ENCODE measurements around the gene DNAJC13. TPM values are rescaled to one million over a fixed set of nuclear protein-coding genes. Genes with fewer than 3 reads are reported as not detected.

DNAJC13 gene
- total and polyA plus RNA-seq, 2 experiments from 2014 or later, result 17.8 to 51.1 TPM

- Histone ChIP-seq H3K9me3 (ENCODE audit: low read depth) (no peaks in the 10 kb centered on the region), H3K4me1 (ENCODE audit: insufficient read depth) (peaks cover 14% of the 10 kb centered on the region), H3K4me2 (ENCODE audit: unreplicated experiment) (no peak overlapping the region), H3K27ac (no peak overlapping the region), H3K36me3 (ENCODE audit: low read depth) (peaks cover 3% of the 10 kb centered on the region; the same call in 1 of the 2 replicates), H3K4me3 (no peak overlapping the region), H3F3A (ENCODE audit: insufficient read depth) (peaks cover 10% of the 10 kb centered on the region), H3K9me2 (ENCODE audit: insufficient read depth) (no peaks in the 10 kb centered on the region), H3K9ac (no peak overlapping the region), H2AFZ (no peak overlapping the region), H3K79me2 (ENCODE audit: insufficient read depth) (no peaks in the 10 kb centered on the region), H3K27me3 (replicated peaks; ENCODE audit: insufficient read depth) (no peaks in the 10 kb centered on the region), H4K20me1 (ENCODE audit: insufficient read depth) (no peaks in the 10 kb centered on the region)
- WGBS, 2 experiments (ENCODE audit: low coverage in 1 of 2, low lambda C conversion rate in 2 of 2, missing lambda C conversion rate in 2 of 2), result 63 to 65% methylated on average over 4 of the region's 4 CpGs
- no peak for DNase-seq
- in situ Hi-C loops (cut with MboI), result no loop called here
- TF ChIP-seq EZH2phosphoT487 (IDR thresholded peaks at IDR 0.05; ENCODE audit: insufficient read depth, low read depth), result no peak
- TF ChIP-seq EZH2 (IDR thresholded peaks at IDR 0.05; ENCODE audit: insufficient read depth, poor library complexity, severe bottlenecking), result no peak
Measured at GRCh38 chr3:132563420-132564069, 146.2 kb downstream of the DNAJC13 start.

GRCh38 chr3:132564070-132564465 lies 146.8 kb downstream of the DNAJC13 start:
- Histone ChIP-seq H3K79me2 (ENCODE audit: insufficient read depth) (no peaks in the 10 kb centered on the region), H3K27ac (no peak overlapping the region), H3K4me1 (ENCODE audit: insufficient read depth) (peaks cover 19% of the 10 kb centered on the region), H4K20me1 (ENCODE audit: insufficient read depth) (no peaks in the 10 kb centered on the region), H3F3A (ENCODE audit: insufficient read depth) (peaks cover 15% of the 10 kb centered on the region), H3K36me3 (ENCODE audit: low read depth) (peaks cover 3% of the 10 kb centered on the region; the same call in 1 of the 2 replicates), H3K9me3 (ENCODE audit: low read depth) (no peaks in the 10 kb centered on the region), H3K9me2 (ENCODE audit: insufficient read depth) (no peaks in the 10 kb centered on the region), H3K4me2 (ENCODE audit: unreplicated experiment) (no peak overlapping the region), H2AFZ (no peak overlapping the region), H3K4me3 (no peak overlapping the region), H3K9ac (no peak overlapping the region), H3K27me3 (replicated peaks; ENCODE audit: insufficient read depth) (no peaks in the 10 kb centered on the region)
- no peak for TF ChIP-seq EZH2phosphoT487 (IDR thresholded peaks at IDR 0.05; ENCODE audit: insufficient read depth, low read depth)
- 11 to 20% methylated on average over 2 of the region's 2 CpGs for WGBS, 2 experiments (ENCODE audit: low coverage in 1 of 2, low lambda C conversion rate in 2 of 2, missing lambda C conversion rate in 2 of 2)
- in situ Hi-C loops (cut with MboI), result no loop called here
- DNase-seq, result no peak

- in situ Hi-C loops (cut with MboI), result no loop called here
- H3K4me2 ChIP-seq (ENCODE audit: unreplicated experiment), result no peak overlapping the region
- peaks cover 30% of the 10 kb centered on the region for H3K4me1 ChIP-seq (ENCODE audit: insufficient read depth)
- H3K9ac ChIP-seq, result no peak overlapping the region
- H3K9me3 ChIP-seq (ENCODE audit: low read depth), result no peaks in the 10 kb centered on the region
- no peaks in the 10 kb centered on the region for H4K20me1 ChIP-seq (ENCODE audit: insufficient read depth)
- peaks cover 27% of the 10 kb centered on the region for H3F3A ChIP-seq (ENCODE audit: insufficient read depth)
- peak overlapping the region; percentile 70 for H3K27ac ChIP-seq
- 42 to 50% methylated on average over 2 of the region's 2 CpGs for whole genome bisulfite sequencing, 2 experiments (ENCODE audit: low coverage in 1 of 2, low lambda C conversion rate in 2 of 2, missing lambda C conversion rate in 2 of 2)
- H3K36me3 ChIP-seq (ENCODE audit: low read depth), result no peaks in the 10 kb centered on the region
- DNase-seq, result no peak
- no peaks in the 10 kb centered on the region for H3K27me3 ChIP-seq (replicated peaks; ENCODE audit: insufficient read depth)
- no peak overlapping the region for H2AFZ ChIP-seq
- H3K4me3 ChIP-seq, result no peak overlapping the region
- no peak for TF ChIP-seq EZH2 (IDR thresholded peaks at IDR 0.05; ENCODE audit: insufficient read depth, poor library complexity, severe bottlenecking)
- TF ChIP-seq EZH2phosphoT487 (IDR thresholded peaks at IDR 0.05; ENCODE audit: insufficient read depth, low read depth), result no peak
- H3K79me2 ChIP-seq (ENCODE audit: insufficient read depth), result no peaks in the 10 kb centered on the region
- no peaks in the 10 kb centered on the region for H3K9me2 ChIP-seq (ENCODE audit: insufficient read depth)
Measured at GRCh38 chr3:132568422-132568821, 151.1 kb downstream of the DNAJC13 start.

- no peaks in the 10 kb centered on the region for H3K79me2 ChIP-seq (ENCODE audit: insufficient read depth)
- peak overlapping the region; percentile 70 for H3K27ac ChIP-seq
- peak overlapping the region; percentile 10; the same call in 1 of the 2 replicates for H3K4me3 ChIP-seq
- H3K9me2 ChIP-seq (ENCODE audit: insufficient read depth), result no peaks in the 10 kb centered on the region
- DNase-seq, result peak; percentile 75
- WGBS, 2 experiments (ENCODE audit: low coverage in 1 of 2, low lambda C conversion rate in 2 of 2, missing lambda C conversion rate in 2 of 2), result 0 to 3% methylated on average over 2 of the region's 2 CpGs
- H3F3A ChIP-seq (ENCODE audit: insufficient read depth), result peaks cover 33% of the 10 kb centered on the region
- in situ Hi-C loops (cut with MboI), result no loop called here
- H3K9me3 ChIP-seq (ENCODE audit: low read depth), result no peaks in the 10 kb centered on the region
- peak overlapping the region; percentile 9 for H3K4me2 ChIP-seq (ENCODE audit: unreplicated experiment)
- H3K9ac ChIP-seq, result no peak overlapping the region
- TF ChIP-seq EZH2phosphoT487 (IDR thresholded peaks at IDR 0.05; ENCODE audit: insufficient read depth, low read depth), result no peak
- TF ChIP-seq EZH2 (IDR thresholded peaks at IDR 0.05; ENCODE audit: insufficient read depth, poor library complexity, severe bottlenecking), result no peak
- H3K36me3 ChIP-seq (ENCODE audit: low read depth), result no peaks in the 10 kb centered on the region
- H3K4me1 ChIP-seq (ENCODE audit: insufficient read depth), result peaks cover 30% of the 10 kb centered on the region
- H2AFZ ChIP-seq, result no peak overlapping the region
- no peaks in the 10 kb centered on the region for H3K27me3 ChIP-seq (replicated peaks; ENCODE audit: insufficient read depth)
- H4K20me1 ChIP-seq (ENCODE audit: insufficient read depth), result no peaks in the 10 kb centered on the region
Measured at GRCh38 chr3:132569153-132569552, 151.9 kb downstream of the DNAJC13 start.

All from GM23248 (cell line).